WTC11 (cell line): ENCODE measurements around the gene SLC35F4. TPM values are rescaled to one million over a fixed set of nuclear protein-coding genes. Genes with fewer than 3 reads are reported as not detected.
"Not testable (repeated sequence)": the region's sequence is repeated elsewhere in the genome, so short reads cannot be mapped to it uniquely, and the experiment has no call there.

Experiments used
- ATAC-seq: fragments of 200-7000 bp; cut with Tn5 transposase; 2 replicates; pipeline ENCODE4 v1.10.0; 2021; ENCODE audit warnings: mild to moderate bottlenecking, moderate library complexity
- CTCF ChIA-PET: fragments of 300-600 bp; sonication (Branson Sonifier 250); formaldehyde crosslinking; loops from one replicate; lab custom pipeline; 2021; ENCODE audit warnings: antibody characterized with exemption; lab: Charles Lee
- POLR2A ChIA-PET: fragments of 350-600 bp; sonication (Branson Sonifier 250); formaldehyde crosslinking; loops from one replicate; lab custom pipeline; 2021; ENCODE audit warnings: antibody characterized with exemption; lab: Charles Lee
- DNase-seq: peaks from one replicate; pipeline ENCODE4 v3.0.0; 2021; ENCODE audit warnings: low spot score
- H3K27ac Mint-ChIP-seq: 2 replicates; pipeline ENCODE4 v1.8.0; 2021; ENCODE audit warnings: mixed read lengths
- H3K27me3 Mint-ChIP-seq: 2 replicates; pipeline ENCODE4 v1.8.0; 2021; ENCODE audit warnings: low read depth, mild to moderate bottlenecking, moderate library complexity, mixed read lengths
- H3K36me3 Mint-ChIP-seq: 2 replicates; pipeline ENCODE4 v1.8.0; 2021; ENCODE audit warnings: mixed read lengths
- H3K4me1 Mint-ChIP-seq: 2 replicates; pipeline ENCODE4 v1.8.0; 2022; ENCODE audit warnings: mixed read lengths
- H3K4me3 Mint-ChIP-seq: 2 replicates; pipeline ENCODE4 v1.8.0; 2021; ENCODE audit warnings: mild to moderate bottlenecking, moderate library complexity, mixed read lengths
- H3K9me3 Mint-ChIP-seq: 2 replicates; pipeline ENCODE4 v1.8.0; 2021; ENCODE audit warnings: mixed read lengths
- AR ChIP-seq: fragments of 250-450 bp; sonication (Bioruptor Pico); IDR thresholded peaks from 2 replicates; pipeline ENCODE4 v1.9.0; 2021; ENCODE audit warnings: mild to moderate bottlenecking
- CBFB ChIP-seq: sonication (generic); formaldehyde crosslinking; IDR thresholded peaks from 2 replicates; pipeline ENCODE4 v1.8.1; 2022; ENCODE audit warnings: mild to moderate bottlenecking, low read depth, missing genetic modification reagents
- CTCF ChIP-seq: fragments of 200-600 bp; IDR thresholded peaks from 2 replicates; pipeline ENCODE4 v1.8.0; 2022; ENCODE audit warnings: antibody characterized with exemption
- JUN ChIP-seq: sonication (generic); formaldehyde crosslinking; IDR thresholded peaks from 2 replicates; pipeline ENCODE4 v1.8.0; 2023; ENCODE audit warnings: mild to moderate bottlenecking, missing genetic modification reagents
- MAX ChIP-seq: sonication (generic); formaldehyde crosslinking; IDR thresholded peaks from 2 replicates; pipeline ENCODE4 v1.8.0; 2022; ENCODE audit warnings: mild to moderate bottlenecking, missing genetic modification reagents
- MXD4 ChIP-seq: fragments of 250-450 bp; sonication (Bioruptor Pico); IDR thresholded peaks from 2 replicates; pipeline ENCODE4 v1.8.0; 2021; ENCODE audit warnings: mild to moderate bottlenecking, moderate library complexity, borderline replicate concordance
- NR2C2 ChIP-seq: sonication (generic); formaldehyde crosslinking; IDR thresholded peaks from 2 replicates; pipeline ENCODE4 v1.8.0; 2022; ENCODE audit warnings: mild to moderate bottlenecking, missing genetic modification reagents
- RELA ChIP-seq: sonication (generic); formaldehyde crosslinking; IDR thresholded peaks from 2 replicates; pipeline ENCODE4 v1.8.1; 2022; ENCODE audit warnings: missing genetic modification reagents, mild to moderate bottlenecking, borderline replicate concordance
- SMAD3 ChIP-seq: sonication (generic); formaldehyde crosslinking; IDR thresholded peaks from 2 replicates; pipeline ENCODE4 v1.8.0; 2022; ENCODE audit warnings: missing genetic modification reagents, mild to moderate bottlenecking, borderline replicate concordance
- SMAD4 ChIP-seq: sonication (generic); formaldehyde crosslinking; IDR thresholded peaks from 2 replicates; pipeline ENCODE4 v1.8.0; 2022; ENCODE audit warnings: mild to moderate bottlenecking, missing genetic modification reagents
- SOX15 ChIP-seq: fragments of 250-450 bp; sonication (Bioruptor Pico); IDR thresholded peaks from 2 replicates; pipeline ENCODE4 v1.9.0; 2021; ENCODE audit warnings: mild to moderate bottlenecking
- SP1 ChIP-seq: sonication (generic); formaldehyde crosslinking; conservative IDR thresholded peaks from 2 replicates; pipeline ENCODE4 v1.8.1; 2022; ENCODE audit warnings: missing genetic modification reagents
- TCF7 ChIP-seq: sonication (generic); formaldehyde crosslinking; IDR thresholded peaks from 2 replicates; pipeline ENCODE4 v1.8.0; 2022; ENCODE audit warnings: mild to moderate bottlenecking, low read depth, missing genetic modification reagents, moderate library complexity
- ZNF219 ChIP-seq: sonication (generic); formaldehyde crosslinking; IDR thresholded peaks from 2 replicates; pipeline ENCODE4 v1.8.0; 2023; ENCODE audit warnings: missing genetic modification reagents, mild to moderate bottlenecking, borderline replicate concordance
- ZNF281 ChIP-seq: sonication (generic); formaldehyde crosslinking; IDR thresholded peaks from 2 replicates; pipeline ENCODE4 v1.8.0; 2023; ENCODE audit warnings: mild to moderate bottlenecking, missing genetic modification reagents
- ZNF396 ChIP-seq: fragments of 250-450 bp; sonication (Bioruptor Pico); IDR thresholded peaks from 2 replicates; pipeline ENCODE4 v1.8.0; 2021; ENCODE audit warnings: mild to moderate bottlenecking, moderate library complexity, borderline replicate concordance
- ZNF425 ChIP-seq: fragments of 250-450 bp; sonication (Bioruptor Pico); conservative IDR thresholded peaks from 2 replicates; pipeline ENCODE4 v1.9.0; 2021; ENCODE audit warnings: mild to moderate bottlenecking
- ZNF512 ChIP-seq: sonication (generic); formaldehyde crosslinking; IDR thresholded peaks from 2 replicates; pipeline ENCODE4 v1.8.1; 2022; ENCODE audit warnings: missing genetic modification reagents, borderline replicate concordance
- total RNA-seq: library from RNA; stranded (reverse); gene quantifications from 3 replicates; pipeline ENCODE4 v1.2.3, GENCODE V29; 2021

SLC35F4 gene
- total RNA-seq, 1 experiment from 2014 or later, result not detected

DNA sequence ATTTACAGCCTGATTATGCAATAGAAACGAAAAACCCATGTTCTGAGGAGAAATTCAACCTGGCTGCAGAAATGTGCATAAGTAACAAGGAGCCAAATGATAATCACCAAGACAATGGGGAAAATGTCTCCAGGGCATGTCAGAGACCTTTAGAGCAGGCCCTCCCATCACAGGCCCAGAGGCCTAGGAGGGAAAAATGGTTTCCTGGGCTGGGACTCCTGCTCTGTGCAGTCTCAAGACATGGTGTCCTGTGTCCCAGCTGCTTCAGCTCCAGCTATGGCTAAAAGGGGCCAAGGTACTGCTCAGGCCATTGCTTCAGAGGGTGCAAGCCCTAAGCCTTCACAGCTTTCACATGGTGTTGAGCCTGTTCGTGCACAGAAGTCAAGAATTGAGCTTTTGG is 156.0 kb downstream of the SLC35F4 start:
- Mint-ChIP-seq H3K9me3 (peaks cover 50% of the 10 kb centered on the region), H3K4me3 (no peak overlapping the region)
- TF ChIP-seq ZNF425 (CRISPR knock-in tag) (no peak), ZNF219 (CRISPR knock-in tag) (no peak), RELA (CRISPR knock-in tag) (no peak), SP1 (CRISPR knock-in tag) (no peak), SMAD4 (CRISPR knock-in tag) (no peak), MXD4 (CRISPR knock-in tag) (no peak), MAX (no peak), TCF7 (CRISPR knock-in tag) (no peak), ZNF396 (CRISPR knock-in tag) (no peak), JUN (CRISPR knock-in tag) (no peak), SOX15 (CRISPR knock-in tag) (no peak), NR2C2 (no peak), SMAD3 (CRISPR knock-in tag) (no peak), ZNF281 (CRISPR knock-in tag) (no peak), CBFB (no peak), AR (CRISPR knock-in tag) (no peak), ZNF512 (CRISPR knock-in tag) (no peak)
- TF ChIP-seq, all 79 proteins: peak for 0
- Mint-ChIP-seq H3K4me1 (peaks cover 29% of the 10 kb centered on the region), H3K27ac (no peak overlapping the region), H3K27me3 (peaks cover 46% of the 10 kb centered on the region), H3K36me3 (peaks cover 38% of the 10 kb centered on the region)
- CTCF ChIA-PET, result no interaction called here
- ATAC-seq, result no peak
- POLR2A ChIA-PET, result no interaction called here
- no peak for DNase-seq

GRCh38 chr14:57709086-57709485 is 156.8 kb downstream of the SLC35F4 start:
- peaks cover 20% of the 10 kb centered on the region for H3K4me1 Mint-ChIP-seq
- H3K27ac Mint-ChIP-seq, CTCF ChIA-PET, POLR2A ChIA-PET, H3K4me3 Mint-ChIP-seq, ATAC-seq: not testable (repeated sequence)
- H3K9me3 Mint-ChIP-seq, result peaks cover 50% of the 10 kb centered on the region
- TF ChIP-seq CTCF, result 0 out of 2 replicates have a peak, but pooled peaks have one; percentile 12
- peaks cover 38% of the 10 kb centered on the region for H3K36me3 Mint-ChIP-seq
- H3K27me3 Mint-ChIP-seq, result peaks cover 41% of the 10 kb centered on the region
- peak; percentile 41 for DNase-seq
